Smooth muscle cell (in vitro differentiated cells): ENCODE data around the gene VDR. TPM values are rescaled to one million over a fixed set of nuclear protein-coding genes. Genes with fewer than 3 reads are reported as not detected.

ENCODE experiments used
- DNase-seq: peaks from one replicate; lab custom pipeline; 2025; ENCODE audit not compliant: unreplicated experiment; lab: John Stamatoyannopoulos, UW
- H2AFZ ChIP-seq: fragments of 200-600 bp; sonication (generic); 2 replicates; pipeline ENCODE4 v1.6.0; 2016; ENCODE audit warnings: antibody characterized with exemption, low read depth, mild to moderate bottlenecking
- H3F3A ChIP-seq: fragments of 200-600 bp; sonication (generic); 2 replicates; pipeline ENCODE4 v1.6.0; 2017; ENCODE audit warnings: antibody characterized with exemption, low read depth
- H3K27ac ChIP-seq: fragments of 200-600 bp; sonication (generic); 2 replicates; pipeline ENCODE4 v1.5.1; 2016; ENCODE audit warnings: low read depth, mild to moderate bottlenecking
- H3K27me3 ChIP-seq: fragments of 200-600 bp; sonication (generic); 2 replicates; pipeline ENCODE4 v1.6.1; 2016; ENCODE audit warnings: low read depth, mild to moderate bottlenecking
- H3K36me3 ChIP-seq: fragments of 200-600 bp; sonication (generic); 2 replicates; pipeline ENCODE4 v1.5.1; 2016; ENCODE audit warnings: low read depth
- H3K4me1 ChIP-seq: fragments of 200-600 bp; sonication (generic); 2 replicates; pipeline ENCODE4 v1.5.1; 2016; ENCODE audit warnings: low read depth
- H3K4me2 ChIP-seq: fragments of 200-600 bp; sonication (generic); 2 replicates; pipeline ENCODE4 v1.6.0; 2016; ENCODE audit warnings: mild to moderate bottlenecking
- H3K4me3 ChIP-seq: fragments of 200-600 bp; sonication (generic); 2 replicates; pipeline ENCODE4 v1.5.1; 2016; ENCODE audit warnings: mild to moderate bottlenecking
- H3K79me2 ChIP-seq: fragments of 200-600 bp; sonication (generic); 2 replicates; pipeline ENCODE4 v1.6.0; 2016; ENCODE audit warnings: low read depth, mild to moderate bottlenecking
- H3K9ac ChIP-seq: fragments of 200-600 bp; sonication (generic); 2 replicates; pipeline ENCODE4 v1.6.0; 2016; ENCODE audit warnings: low read depth
- H3K9me3 ChIP-seq: fragments of 200-600 bp; sonication (generic); replicated peaks from 2 replicates; pipeline ENCODE4 v1.5.1; 2016; ENCODE audit warnings: low read depth
- H4K20me1 ChIP-seq: fragments of 200-600 bp; sonication (generic); 2 replicates; pipeline ENCODE4 v1.6.0; 2016; ENCODE audit warnings: low read depth
- WGBS: methylation state at CpG from one replicate; pipeline ENCODE4 v1.1.7; 2016; ENCODE audit warnings: low lambda C conversion rate; 5-methylcytosine and 5-hydroxymethylcytosine counted together
- polyA plus RNA-seq: library from polyadenylated mRNA; unstranded; fragments of >200 nt; fragmentation: Nextera tagmentation; extraction: Ambion mirVana; gene quantifications from 2 replicates; pipeline ENCODE4 v1.2.1, GENCODE V29; 2016
- total RNA-seq: library from RNA; depleted of rRNA; stranded (reverse); fragments of >200 nt; gene quantifications from 2 replicates; pipeline ENCODE4 v1.2.3, GENCODE V29; 2014
- TF ChIP-seq, protein P1 (sequence below): fragments of 200-600 bp; sonication (generic); IDR thresholded peaks from 2 replicates; pipeline ENCODE4 v1.5.1; 2017; ENCODE audit warnings: borderline replicate concordance, mild to moderate bottlenecking, antibody characterized with exemption; ENCODE audit not compliant: insufficient read depth, poor library complexity, severe bottlenecking

The VDR gene
- total and polyA plus RNA-seq, 2 experiments from 2014 or later, result 8.0 to 16.5 TPM

- no peaks in the 10 kb centered on the region for H3K4me1 ChIP-seq
- no peak overlapping the region for H3K4me2 ChIP-seq
- 86% methylated on average over 7 of the region's 7 CpGs for WGBS
- H3K27ac ChIP-seq, result no peak overlapping the region
- no peak overlapping the region for H2AFZ ChIP-seq
- H3K27me3 ChIP-seq, result no peaks in the 10 kb centered on the region
- no peaks in the 10 kb centered on the region for H3K36me3 ChIP-seq
- no peaks in the 10 kb centered on the region for H3K9me3 ChIP-seq
- peaks cover 86% of the 10 kb centered on the region for H4K20me1 ChIP-seq
- no peak for DNase-seq
- no peak overlapping the region for H3K4me3 ChIP-seq
- H3K9ac ChIP-seq, result no peak overlapping the region
- no peaks in the 10 kb centered on the region for H3F3A ChIP-seq
- TF ChIP-seq, protein P1, sequence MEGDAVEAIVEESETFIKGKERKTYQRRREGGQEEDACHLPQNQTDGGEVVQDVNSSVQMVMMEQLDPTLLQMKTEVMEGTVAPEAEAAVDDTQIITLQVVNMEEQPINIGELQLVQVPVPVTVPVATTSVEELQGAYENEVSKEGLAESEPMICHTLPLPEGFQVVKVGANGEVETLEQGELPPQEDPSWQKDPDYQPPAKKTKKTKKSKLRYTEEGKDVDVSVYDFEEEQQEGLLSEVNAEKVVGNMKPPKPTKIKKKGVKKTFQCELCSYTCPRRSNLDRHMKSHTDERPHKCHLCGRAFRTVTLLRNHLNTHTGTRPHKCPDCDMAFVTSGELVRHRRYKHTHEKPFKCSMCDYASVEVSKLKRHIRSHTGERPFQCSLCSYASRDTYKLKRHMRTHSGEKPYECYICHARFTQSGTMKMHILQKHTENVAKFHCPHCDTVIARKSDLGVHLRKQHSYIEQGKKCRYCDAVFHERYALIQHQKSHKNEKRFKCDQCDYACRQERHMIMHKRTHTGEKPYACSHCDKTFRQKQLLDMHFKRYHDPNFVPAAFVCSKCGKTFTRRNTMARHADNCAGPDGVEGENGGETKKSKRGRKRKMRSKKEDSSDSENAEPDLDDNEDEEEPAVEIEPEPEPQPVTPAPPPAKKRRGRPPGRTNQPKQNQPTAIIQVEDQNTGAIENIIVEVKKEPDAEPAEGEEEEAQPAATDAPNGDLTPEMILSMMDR, result no peak
- H3K79me2 ChIP-seq, result peaks cover 63% of the 10 kb centered on the region
Observed at GRCh38 chr12:47801170-47801903, 103.5 kb downstream of the VDR start.

DNA sequence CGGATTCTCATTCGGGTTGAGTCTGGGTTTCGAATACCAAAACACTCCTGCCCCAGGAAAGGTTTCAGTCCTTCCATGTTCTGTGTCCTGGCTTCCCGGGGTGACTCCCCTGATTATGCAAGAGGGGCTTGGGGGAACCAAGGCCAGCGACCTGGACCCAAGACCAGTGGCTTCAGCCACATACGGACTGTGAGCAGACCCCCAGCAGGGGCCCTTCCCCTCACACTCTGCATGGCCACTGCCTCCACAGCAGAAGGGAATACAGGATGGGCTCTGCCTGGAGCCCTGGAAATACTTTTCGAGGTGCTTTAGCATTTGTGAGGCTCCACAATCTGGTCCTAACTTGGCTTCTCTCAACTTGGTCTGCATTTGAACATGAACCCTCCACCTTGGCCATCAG lies 104.2 kb downstream of the VDR start:
- H3K4me1 ChIP-seq, result no peaks in the 10 kb centered on the region
- 98% methylated on average over 7 of the region's 7 CpGs for WGBS
- no peak overlapping the region for H3K27ac ChIP-seq
- no peak overlapping the region for H2AFZ ChIP-seq
- no peak overlapping the region for H3K4me2 ChIP-seq
- H3K9ac ChIP-seq, result no peak overlapping the region
- H3K27me3 ChIP-seq, result no peaks in the 10 kb centered on the region
- no peak for DNase-seq
- H3K79me2 ChIP-seq, result peaks cover 56% of the 10 kb centered on the region
- H4K20me1 ChIP-seq, result peaks cover 78% of the 10 kb centered on the region
- H3K36me3 ChIP-seq, result no peaks in the 10 kb centered on the region
- no peak overlapping the region for H3K4me3 ChIP-seq
- no peaks in the 10 kb centered on the region for H3F3A ChIP-seq
- no peaks in the 10 kb centered on the region for H3K9me3 ChIP-seq
- TF ChIP-seq, protein P1, result no peak

- Histone ChIP-seq H2AFZ (no peak overlapping the region), H3K36me3 (no peaks in the 10 kb centered on the region), H3K9ac (no peak overlapping the region), H3F3A (no peaks in the 10 kb centered on the region), H3K4me2 (no peak overlapping the region), H3K27ac (no peak overlapping the region), H4K20me1 (peaks cover 67% of the 10 kb centered on the region), H3K4me3 (no peak overlapping the region), H3K9me3 (no peaks in the 10 kb centered on the region), H3K27me3 (no peaks in the 10 kb centered on the region), H3K79me2 (peaks cover 44% of the 10 kb centered on the region), H3K4me1 (no peaks in the 10 kb centered on the region)
- no peak for DNase-seq
- 84% methylated on average over 7 of the region's 7 CpGs for WGBS
- TF ChIP-seq, protein P1, result no peak
Observed at GRCh38 chr12:47799357-47799955, 105.3 kb downstream of the VDR start.

- DNase-seq, result no peak
- peaks cover 57% of the 10 kb centered on the region for H4K20me1 ChIP-seq
- H3K4me2 ChIP-seq, result no peak overlapping the region
- no peak overlapping the region for H3K9ac ChIP-seq
- no peak overlapping the region for H3K4me3 ChIP-seq
- no peaks in the 10 kb centered on the region for H3K27me3 ChIP-seq
- no peak overlapping the region for H3K27ac ChIP-seq
- no peaks in the 10 kb centered on the region for H3F3A ChIP-seq
- H2AFZ ChIP-seq, result no peak overlapping the region
- over 99% methylated on average over 16 of the region's 17 CpGs for WGBS
- no peaks in the 10 kb centered on the region for H3K4me1 ChIP-seq
- TF ChIP-seq, protein P1, result no peak
- H3K9me3 ChIP-seq, result no peaks in the 10 kb centered on the region
- H3K79me2 ChIP-seq, result peaks cover 35% of the 10 kb centered on the region
- no peaks in the 10 kb centered on the region for H3K36me3 ChIP-seq
Observed at GRCh38 chr12:47798382-47798948, 106.3 kb downstream of the VDR start.
